Stimulated activated CD8-positive, alpha-beta memory T cell treated with anti-CD3 and anti-CD28 coated beads, Interleukin-15, amount 100 ng/mL, for 1 hour (primary cell): ENCODE results near the gene STMN1.
A peak's percentile ranks its signal among the peaks of the same experiment; 100 is the strongest.

Source experiments
- DNase-seq: peaks from one replicate; pipeline ENCODE4 v3.0.0-alpha.2; 2020; ENCODE audit warnings: low read depth

Gene STMN1

GRCh38 chr1:25895365-25895990, 10.7 kb downstream of the STMN1 start:
- DNase-seq: peak; percentile 81

- DNase-seq: no peak
Observed at GRCh38 chr1:25893116-25893515, 13.1 kb downstream of the STMN1 start.

GRCh38 chr1:25891606-25892005, 14.6 kb downstream of the STMN1 start:
- no peak for DNase-seq

- DNase-seq: no peak
Observed at GRCh38 chr1:25890239-25891034, 15.8 kb downstream of the STMN1 start.

GRCh38 chr1:25889470-25889869, 16.7 kb downstream of the STMN1 start:
- DNase-seq: no peak

GRCh38 chr1:25888426-25888987, 17.7 kb downstream of the STMN1 start:
- no peak for DNase-seq

- no peak for DNase-seq
Observed at GRCh38 chr1:25885602-25886001, 20.6 kb downstream of the STMN1 start.

- no peak for DNase-seq
Observed at GRCh38 chr1:25881266-25881665, 25.0 kb downstream of the STMN1 start.

- no peak for DNase-seq
Observed at GRCh38 chr1:25880518-25880917, 25.7 kb downstream of the STMN1 start.

- no peak for DNase-seq
Observed at GRCh38 chr1:25879675-25880074, 26.5 kb downstream of the STMN1 start.

- no peak for DNase-seq
Observed at GRCh38 chr1:25878690-25879089, 27.5 kb downstream of the STMN1 start.

- DNase-seq: no peak
Observed at GRCh38 chr1:25877155-25877554, 29.1 kb downstream of the STMN1 start.

- no peak for DNase-seq
Observed at GRCh38 chr1:25876693-25877077, 29.5 kb downstream of the STMN1 start.

- no peak for DNase-seq
Observed at GRCh38 chr1:25875856-25876692, 30.1 kb downstream of the STMN1 start.

GRCh38 chr1:25875154-25875855, 30.9 kb downstream of the STMN1 start, which contains the start of gene PAQR7:
Gene PAQR7 (minus strand): TSS chr1:25875708. CDS start chr1:25863839, 11,869 bp downstream.
- peak; percentile 13 for DNase-seq

- DNase-seq: no peak
Observed at GRCh38 chr1:25874635-25875153, 31.5 kb downstream of the STMN1 start.

GRCh38 chr1:25874209-25874608, 32.0 kb downstream of the STMN1 start:
- no peak for DNase-seq

GRCh38 chr1:25873120-25873519, 33.1 kb downstream of the STMN1 start:
- no peak for DNase-seq

GRCh38 chr1:25872713-25873112, 33.5 kb downstream of the STMN1 start:
- no peak for DNase-seq

- DNase-seq: no peak
Observed at GRCh38 chr1:25871704-25872494, 34.3 kb downstream of the STMN1 start.
